HG02884 (cell line): Measurements from ENCODE around the gene YES1.

Experiments used
- ATAC-seq: cut with Tn5 transposase; IDR thresholded peaks from one replicate; pipeline ENCODE4 v1.9.1; 2021; ENCODE audit warnings: mild to moderate bottlenecking, moderate library complexity; ENCODE audit not compliant: unreplicated experiment

YES1 gene

GRCh38 chr18:811892-812375 lies at the start of gene YES1:
Gene YES1 (minus strand): TSS chr18:812242. CDS start chr18:756827, 55,415 bp downstream.
- peak; percentile 31 for ATAC-seq

- ATAC-seq, result no peak
Observed at GRCh38 chr18:857986-858385, 45.9 kb upstream of the YES1 start.

- no peak for ATAC-seq
Observed at GRCh38 chr18:853471-853870, 41.4 kb upstream of the YES1 start.

GRCh38 chr18:850960-851359 lies 38.9 kb upstream of the YES1 start:
- ATAC-seq, result no peak

- no peak for ATAC-seq
Observed at GRCh38 chr18:849021-849420, 37.0 kb upstream of the YES1 start.

GRCh38 chr18:848062-848861 lies 36.2 kb upstream of the YES1 start:
- ATAC-seq, result no peak

GRCh38 chr18:845152-845819 lies 33.2 kb upstream of the YES1 start:
- no peak for ATAC-seq

GRCh38 chr18:841647-842370 lies 29.8 kb upstream of the YES1 start:
- no peak for ATAC-seq

- no peak for ATAC-seq
Observed at GRCh38 chr18:840516-840915, 28.5 kb upstream of the YES1 start.

GRCh38 chr18:840023-840408 lies 28.0 kb upstream of the YES1 start:
- ATAC-seq, result no peak

GRCh38 chr18:839224-840022 lies 27.4 kb upstream of the YES1 start:
- ATAC-seq, result peak; percentile 96

- ATAC-seq, result no peak
Observed at GRCh38 chr18:837922-838321, 25.9 kb upstream of the YES1 start.

- ATAC-seq, result no peak
Observed at GRCh38 chr18:834082-834720, 22.2 kb upstream of the YES1 start.

- ATAC-seq, result no peak
Observed at GRCh38 chr18:833197-833596, 21.2 kb upstream of the YES1 start.

- no peak for ATAC-seq
Observed at GRCh38 chr18:832085-832681, 20.1 kb upstream of the YES1 start.

GRCh38 chr18:830315-830901 lies 18.4 kb upstream of the YES1 start:
- peak; percentile 65 for ATAC-seq

GRCh38 chr18:829432-829831 lies 17.4 kb upstream of the YES1 start:
- ATAC-seq, result no peak

- ATAC-seq, result no peak
Observed at GRCh38 chr18:827093-827677, 15.1 kb upstream of the YES1 start.

- ATAC-seq, result no peak
Observed at GRCh38 chr18:825891-826585, 14.0 kb upstream of the YES1 start.
